DOHH2 (cell line): ENCODE measurements around the gene AUTS2.

Experiments used
- H3F3A ChIP-seq: fragments of 200-600 bp; sonication (generic), shearing (Covaris generic); 2 replicates; pipeline ENCODE4 v1.6.0; 2016; ENCODE audit warnings: antibody characterized with exemption, mild to moderate bottlenecking; ENCODE audit not compliant: control insufficient read depth, insufficient read depth
- H3K27ac ChIP-seq: fragments of 200-600 bp; sonication (generic); 2 replicates; pipeline ENCODE4 v1.5.1; 2014; ENCODE audit warnings: low read depth, mild to moderate bottlenecking, low read length, moderate library complexity
- H3K27me3 ChIP-seq: fragments of 200-600 bp; sonication (generic); 2 replicates; pipeline ENCODE4 v1.6.1; 2014; ENCODE audit warnings: mild to moderate bottlenecking, low read length, mixed read lengths; ENCODE audit not compliant: control insufficient read depth
- H3K36me3 ChIP-seq: fragments of 200-600 bp; sonication (generic); 2 replicates; pipeline ENCODE4 v1.6.1; 2014; ENCODE audit warnings: mild to moderate bottlenecking, low read length, moderate library complexity, mixed read lengths; ENCODE audit not compliant: control insufficient read depth
- H3K4me1 ChIP-seq: fragments of 200-600 bp; sonication (generic); 2 replicates; pipeline ENCODE4 v1.6.1; 2014; ENCODE audit warnings: mild to moderate bottlenecking, low read length, mixed read lengths; ENCODE audit not compliant: control insufficient read depth
- H3K4me2 ChIP-seq: fragments of 200-600 bp; sonication (generic); 2 replicates; pipeline ENCODE4 v1.6.0; 2014; ENCODE audit warnings: mild to moderate bottlenecking, low read length, moderate library complexity
- H3K4me3 ChIP-seq: fragments of 200-600 bp; sonication (generic); 2 replicates; pipeline ENCODE4 v1.5.1; 2014; ENCODE audit warnings: mild to moderate bottlenecking, low read length, mixed read lengths
- H3K79me2 ChIP-seq: fragments of 200-600 bp; sonication (generic); 2 replicates; pipeline ENCODE4 v1.6.1; 2014; ENCODE audit warnings: mild to moderate bottlenecking, low read length, mixed read lengths; ENCODE audit not compliant: control insufficient read depth
- H3K9me2 ChIP-seq: fragments of 200-600 bp; sonication (generic); replicated peaks from 2 replicates; pipeline ENCODE4 v1.6.1; 2014; ENCODE audit warnings: mild to moderate bottlenecking, low read length, mixed read lengths; ENCODE audit not compliant: control insufficient read depth
- H3K9me3 ChIP-seq: fragments of 200-600 bp; sonication (generic); 2 replicates; pipeline ENCODE4 v1.6.1; 2014; ENCODE audit warnings: antibody characterized with exemption, low read length, mixed read lengths; ENCODE audit not compliant: control insufficient read depth, insufficient read depth
- H4K20me1 ChIP-seq: fragments of 200-600 bp; sonication (generic); 2 replicates; pipeline ENCODE4 v1.6.0; 2014; ENCODE audit warnings: low read depth, mild to moderate bottlenecking, antibody characterized with exemption, low read length, moderate library complexity; ENCODE audit not compliant: control insufficient read depth, insufficient read depth
- EZH2phosphoT487 ChIP-seq: fragments of 200-600 bp; sonication (generic); IDR thresholded peaks from 2 replicates; pipeline ENCODE4 v1.6.1; 2017; ENCODE audit warnings: borderline replicate concordance, mild to moderate bottlenecking, antibody characterized with exemption, low read length, moderate library complexity, mixed read lengths
- TF ChIP-seq, protein P1 (sequence below): fragments of 200-600 bp; sonication (generic); IDR thresholded peaks from one replicate; pipeline ENCODE4 v1.5.1; 2014; ENCODE audit warnings: antibody characterized with exemption, mild to moderate bottlenecking, low read depth, low read length; ENCODE audit not compliant: poor library complexity, severe bottlenecking

The AUTS2 gene

DNA sequence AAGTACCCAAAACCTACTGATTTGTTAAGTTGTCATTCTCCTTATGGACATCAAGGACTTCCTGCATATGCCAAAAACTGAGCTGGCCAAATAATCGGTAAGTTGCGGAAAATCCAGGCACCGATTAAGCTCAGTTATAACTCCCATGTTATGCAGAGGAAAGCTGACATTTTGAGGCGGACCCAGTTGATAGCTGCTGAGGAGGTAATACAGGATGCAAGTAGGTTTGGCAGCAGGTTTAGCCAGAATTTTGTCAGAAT, 808.6 kb downstream of the AUTS2 start:
- no peaks in the 10 kb centered on the region for H3K9me3 ChIP-seq
- no peaks in the 10 kb centered on the region for H3K27me3 ChIP-seq
- peak overlapping the region; percentile 80 for H3K4me2 ChIP-seq
- no peaks in the 10 kb centered on the region for H3K9me2 ChIP-seq
- TF ChIP-seq, protein P1, sequence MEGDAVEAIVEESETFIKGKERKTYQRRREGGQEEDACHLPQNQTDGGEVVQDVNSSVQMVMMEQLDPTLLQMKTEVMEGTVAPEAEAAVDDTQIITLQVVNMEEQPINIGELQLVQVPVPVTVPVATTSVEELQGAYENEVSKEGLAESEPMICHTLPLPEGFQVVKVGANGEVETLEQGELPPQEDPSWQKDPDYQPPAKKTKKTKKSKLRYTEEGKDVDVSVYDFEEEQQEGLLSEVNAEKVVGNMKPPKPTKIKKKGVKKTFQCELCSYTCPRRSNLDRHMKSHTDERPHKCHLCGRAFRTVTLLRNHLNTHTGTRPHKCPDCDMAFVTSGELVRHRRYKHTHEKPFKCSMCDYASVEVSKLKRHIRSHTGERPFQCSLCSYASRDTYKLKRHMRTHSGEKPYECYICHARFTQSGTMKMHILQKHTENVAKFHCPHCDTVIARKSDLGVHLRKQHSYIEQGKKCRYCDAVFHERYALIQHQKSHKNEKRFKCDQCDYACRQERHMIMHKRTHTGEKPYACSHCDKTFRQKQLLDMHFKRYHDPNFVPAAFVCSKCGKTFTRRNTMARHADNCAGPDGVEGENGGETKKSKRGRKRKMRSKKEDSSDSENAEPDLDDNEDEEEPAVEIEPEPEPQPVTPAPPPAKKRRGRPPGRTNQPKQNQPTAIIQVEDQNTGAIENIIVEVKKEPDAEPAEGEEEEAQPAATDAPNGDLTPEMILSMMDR: no peak
- TF ChIP-seq EZH2phosphoT487: no peak
- no peaks in the 10 kb centered on the region for H3K79me2 ChIP-seq
- peaks cover 6% of the 10 kb centered on the region for H3K36me3 ChIP-seq
- no peaks in the 10 kb centered on the region for H4K20me1 ChIP-seq
- H3K4me1 ChIP-seq: peaks cover 88% of the 10 kb centered on the region
- peak overlapping the region; percentile 90 for H3K27ac ChIP-seq
- peak overlapping the region; percentile 60 for H3K4me3 ChIP-seq
- peaks cover 55% of the 10 kb centered on the region for H3F3A ChIP-seq

- H3K27ac ChIP-seq: peak overlapping the region; percentile 90
- H3K9me2 ChIP-seq: no peaks in the 10 kb centered on the region
- no peaks in the 10 kb centered on the region for H3K27me3 ChIP-seq
- H3K4me3 ChIP-seq: peak overlapping the region; percentile 66
- H4K20me1 ChIP-seq: no peaks in the 10 kb centered on the region
- TF ChIP-seq, protein P1: no peak
- TF ChIP-seq EZH2phosphoT487: no peak
- peaks cover 55% of the 10 kb centered on the region for H3F3A ChIP-seq
- H3K9me3 ChIP-seq: no peaks in the 10 kb centered on the region
- H3K4me1 ChIP-seq: peaks cover 92% of the 10 kb centered on the region
- H3K4me2 ChIP-seq: peak overlapping the region; percentile 80
- no peaks in the 10 kb centered on the region for H3K79me2 ChIP-seq
- peaks cover 6% of the 10 kb centered on the region for H3K36me3 ChIP-seq
Observed at GRCh38 chr7:70408477-70408876, 810.2 kb downstream of the AUTS2 start.

DNA sequence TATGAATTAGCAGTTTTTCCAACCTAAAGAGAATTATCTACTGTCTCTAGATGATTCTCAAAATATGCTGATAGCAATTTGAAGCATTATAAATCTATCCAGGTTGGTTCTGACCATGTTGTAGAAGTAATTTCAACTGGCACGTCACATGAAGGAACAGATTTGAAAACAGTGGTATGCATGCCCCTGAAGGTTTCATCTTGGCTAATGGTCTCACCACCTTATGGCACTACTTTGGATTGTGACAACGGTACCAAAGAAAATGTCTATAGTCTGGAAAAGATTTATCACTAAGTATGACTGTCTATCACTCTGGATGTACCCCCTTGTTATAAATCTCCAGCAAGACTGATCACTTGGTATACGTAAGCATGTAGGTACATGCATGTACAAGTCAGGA, 810.6 kb downstream of the AUTS2 start:
- no peaks in the 10 kb centered on the region for H3K9me2 ChIP-seq
- no peak for TF ChIP-seq EZH2phosphoT487
- TF ChIP-seq, protein P1: no peak
- H3K4me1 ChIP-seq: peaks cover 93% of the 10 kb centered on the region
- no peaks in the 10 kb centered on the region for H3K27me3 ChIP-seq
- peaks cover 55% of the 10 kb centered on the region for H3F3A ChIP-seq
- peak overlapping the region; percentile 66 for H3K4me3 ChIP-seq
- H3K79me2 ChIP-seq: no peaks in the 10 kb centered on the region
- peak overlapping the region; percentile 80 for H3K4me2 ChIP-seq
- H4K20me1 ChIP-seq: no peaks in the 10 kb centered on the region
- H3K9me3 ChIP-seq: no peaks in the 10 kb centered on the region
- H3K36me3 ChIP-seq: peaks cover 6% of the 10 kb centered on the region
- peak overlapping the region; percentile 90 for H3K27ac ChIP-seq
